ENCODE data around the gene STXBP5.

Gene STXBP5

DNA sequence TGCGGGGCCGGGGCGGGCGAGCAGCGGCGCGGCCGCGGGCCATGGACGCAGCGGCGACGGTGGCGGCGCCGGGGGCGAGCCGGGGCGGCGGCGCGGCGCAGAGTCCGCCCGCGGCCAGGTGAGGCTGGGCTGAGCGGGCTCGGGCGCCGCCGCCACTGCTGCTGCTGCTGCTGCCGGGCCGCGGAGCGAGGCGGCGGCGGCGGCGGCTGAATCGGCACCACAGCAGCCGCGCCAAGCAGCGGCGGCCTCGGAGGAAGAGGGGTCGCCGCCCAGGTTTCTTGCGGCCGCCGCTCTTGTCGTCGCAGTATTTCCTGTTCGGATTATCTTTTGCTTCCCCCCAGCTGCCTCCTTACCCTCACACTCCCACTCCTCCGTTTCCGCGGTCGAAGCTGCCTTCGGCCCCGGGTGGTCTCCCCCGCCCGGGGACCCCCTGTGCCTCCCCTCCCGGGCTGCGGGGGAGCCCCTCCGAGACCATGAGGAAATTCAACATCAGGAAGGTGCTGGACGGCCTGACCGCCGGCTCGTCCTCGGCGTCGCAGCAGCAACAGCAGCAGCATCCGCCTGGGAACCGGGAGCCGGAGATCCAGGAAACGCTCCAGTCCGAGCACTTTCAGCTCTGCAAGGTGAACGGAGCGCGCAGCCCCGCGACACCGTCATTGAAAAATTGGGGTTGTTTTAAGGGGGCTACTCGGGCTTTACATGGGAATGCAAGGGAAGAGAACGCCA is at the start of gene STXBP5 (continued):
- TF ChIP-seq ZBTB8A (tag by site-specific recombination; IDR thresholded peaks at IDR 0.05) (peak; percentile 38; the same call in 1 of the 2 replicates), ZNF155 (tag by site-specific recombination; IDR thresholded peaks at IDR 0.05) (no peak), ZNF350 (tag by site-specific recombination; IDR thresholded peaks at IDR 0.05) (no peak), ZNF629 (tag by site-specific recombination; IDR thresholded peaks at IDR 0.05) (no peak), IKZF3 (tag by site-specific recombination; IDR thresholded peaks at IDR 0.05) (peak; percentile 18; the same call in 1 of the 2 replicates), KLF8 (tag by site-specific recombination; IDR thresholded peaks at IDR 0.05) (peak; percentile 14; the same call in 1 of the 2 replicates), ZNF707 (tag by site-specific recombination; IDR thresholded peaks at IDR 0.05) (no peak), ZBTB1 (tag by site-specific recombination; IDR thresholded peaks at IDR 0.05) (no peak), SETDB1 (IDR thresholded peaks at IDR 0.05; ENCODE audit: insufficient read length, low read length) (no peak), ZNF777 (tag by site-specific recombination; IDR thresholded peaks at IDR 0.05; ENCODE audit: borderline replicate concordance) (peak; percentile 79; the same call in 1 of the 2 replicates), ZBTB20 (tag by site-specific recombination; IDR thresholded peaks at IDR 0.05) (peak; percentile 91), ZNF654 (tag by site-specific recombination; IDR thresholded peaks at IDR 0.05; ENCODE audit: low read depth) (no peak), TCF7L2 (IDR thresholded peaks at IDR 0.05; ENCODE audit: borderline replicate concordance, low read depth, low read length) (no peak), ZBTB17 (tag by site-specific recombination; IDR thresholded peaks at IDR 0.05) (peak; percentile 74), RBAK (tag by site-specific recombination; IDR thresholded peaks at IDR 0.05) (no peak), ZSCAN16 (tag by site-specific recombination; IDR thresholded peaks at IDR 0.05) (no peak), TRIM28 (IDR thresholded peaks at IDR 0.05; ENCODE audit: borderline replicate concordance, low read length) (no peak), SP7 (tag by site-specific recombination; IDR thresholded peaks at IDR 0.05) (peak; percentile 30; the same call in 1 of the 2 replicates), KLF16 (tag by site-specific recombination; IDR thresholded peaks at IDR 0.05) (no peak), BCL11A (tag by site-specific recombination; IDR thresholded peaks at IDR 0.05; ENCODE audit: low read depth) (no peak), ZNF501 (tag by site-specific recombination; IDR thresholded peaks at IDR 0.05) (0 out of 2 replicates have a peak, but pooled peaks have one; percentile 37), ZNF621 (tag by site-specific recombination; IDR thresholded peaks at IDR 0.05) (no peak), ZIC2 (tag by site-specific recombination; IDR thresholded peaks at IDR 0.05) (peak; percentile 71)
- TF ChIP-seq, protein P1, sequence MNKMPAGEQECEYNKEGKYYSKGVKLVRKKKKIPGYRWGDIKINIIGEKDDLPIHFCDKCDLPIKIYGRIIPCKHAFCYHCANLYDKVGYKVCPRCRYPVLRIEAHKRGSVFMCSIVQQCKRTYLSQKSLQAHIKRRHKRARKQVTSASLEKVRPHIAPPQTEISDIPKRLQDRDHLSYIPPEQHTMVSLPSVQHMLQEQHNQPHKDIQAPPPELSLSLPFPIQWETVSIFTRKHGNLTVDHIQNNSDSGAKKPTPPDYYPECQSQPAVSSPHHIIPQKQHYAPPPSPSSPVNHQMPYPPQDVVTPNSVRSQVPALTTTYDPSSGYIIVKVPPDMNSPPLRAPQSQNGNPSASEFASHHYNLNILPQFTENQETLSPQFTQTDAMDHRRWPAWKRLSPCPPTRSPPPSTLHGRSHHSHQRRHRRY (tag by site-specific recombination; IDR thresholded peaks at IDR 0.05), result no peak
- TF ChIP-seq, protein P2, sequence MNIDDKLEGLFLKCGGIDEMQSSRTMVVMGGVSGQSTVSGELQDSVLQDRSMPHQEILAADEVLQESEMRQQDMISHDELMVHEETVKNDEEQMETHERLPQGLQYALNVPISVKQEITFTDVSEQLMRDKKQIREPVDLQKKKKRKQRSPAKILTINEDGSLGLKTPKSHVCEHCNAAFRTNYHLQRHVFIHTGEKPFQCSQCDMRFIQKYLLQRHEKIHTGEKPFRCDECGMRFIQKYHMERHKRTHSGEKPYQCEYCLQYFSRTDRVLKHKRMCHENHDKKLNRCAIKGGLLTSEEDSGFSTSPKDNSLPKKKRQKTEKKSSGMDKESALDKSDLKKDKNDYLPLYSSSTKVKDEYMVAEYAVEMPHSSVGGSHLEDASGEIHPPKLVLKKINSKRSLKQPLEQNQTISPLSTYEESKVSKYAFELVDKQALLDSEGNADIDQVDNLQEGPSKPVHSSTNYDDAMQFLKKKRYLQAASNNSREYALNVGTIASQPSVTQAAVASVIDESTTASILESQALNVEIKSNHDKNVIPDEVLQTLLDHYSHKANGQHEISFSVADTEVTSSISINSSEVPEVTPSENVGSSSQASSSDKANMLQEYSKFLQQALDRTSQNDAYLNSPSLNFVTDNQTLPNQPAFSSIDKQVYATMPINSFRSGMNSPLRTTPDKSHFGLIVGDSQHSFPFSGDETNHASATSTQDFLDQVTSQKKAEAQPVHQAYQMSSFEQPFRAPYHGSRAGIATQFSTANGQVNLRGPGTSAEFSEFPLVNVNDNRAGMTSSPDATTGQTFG (tag by site-specific recombination; IDR thresholded peaks at IDR 0.05; ENCODE audit: borderline replicate concordance), result no peak
- TF ChIP-seq, protein P3, sequence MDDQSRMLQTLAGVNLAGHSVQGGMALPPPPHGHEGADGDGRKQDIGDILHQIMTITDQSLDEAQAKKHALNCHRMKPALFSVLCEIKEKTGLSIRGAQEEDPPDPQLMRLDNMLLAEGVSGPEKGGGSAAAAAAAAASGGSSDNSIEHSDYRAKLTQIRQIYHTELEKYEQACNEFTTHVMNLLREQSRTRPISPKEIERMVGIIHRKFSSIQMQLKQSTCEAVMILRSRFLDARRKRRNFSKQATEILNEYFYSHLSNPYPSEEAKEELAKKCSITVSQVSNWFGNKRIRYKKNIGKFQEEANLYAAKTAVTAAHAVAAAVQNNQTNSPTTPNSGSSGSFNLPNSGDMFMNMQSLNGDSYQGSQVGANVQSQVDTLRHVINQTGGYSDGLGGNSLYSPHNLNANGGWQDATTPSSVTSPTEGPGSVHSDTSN (CRISPR knock-in tag; IDR thresholded peaks at IDR 0.05), result no peak
- TF ChIP-seq, protein P4, sequence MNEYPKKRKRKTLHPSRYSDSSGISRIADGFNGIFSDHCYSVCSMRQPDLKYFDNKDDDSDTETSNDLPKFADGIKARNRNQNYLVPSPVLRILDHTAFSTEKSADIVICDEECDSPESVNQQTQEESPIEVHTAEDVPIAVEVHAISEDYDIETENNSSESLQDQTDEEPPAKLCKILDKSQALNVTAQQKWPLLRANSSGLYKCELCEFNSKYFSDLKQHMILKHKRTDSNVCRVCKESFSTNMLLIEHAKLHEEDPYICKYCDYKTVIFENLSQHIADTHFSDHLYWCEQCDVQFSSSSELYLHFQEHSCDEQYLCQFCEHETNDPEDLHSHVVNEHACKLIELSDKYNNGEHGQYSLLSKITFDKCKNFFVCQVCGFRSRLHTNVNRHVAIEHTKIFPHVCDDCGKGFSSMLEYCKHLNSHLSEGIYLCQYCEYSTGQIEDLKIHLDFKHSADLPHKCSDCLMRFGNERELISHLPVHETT (tag by site-specific recombination; IDR thresholded peaks at IDR 0.05), result no peak
- TF ChIP-seq, protein P5, sequence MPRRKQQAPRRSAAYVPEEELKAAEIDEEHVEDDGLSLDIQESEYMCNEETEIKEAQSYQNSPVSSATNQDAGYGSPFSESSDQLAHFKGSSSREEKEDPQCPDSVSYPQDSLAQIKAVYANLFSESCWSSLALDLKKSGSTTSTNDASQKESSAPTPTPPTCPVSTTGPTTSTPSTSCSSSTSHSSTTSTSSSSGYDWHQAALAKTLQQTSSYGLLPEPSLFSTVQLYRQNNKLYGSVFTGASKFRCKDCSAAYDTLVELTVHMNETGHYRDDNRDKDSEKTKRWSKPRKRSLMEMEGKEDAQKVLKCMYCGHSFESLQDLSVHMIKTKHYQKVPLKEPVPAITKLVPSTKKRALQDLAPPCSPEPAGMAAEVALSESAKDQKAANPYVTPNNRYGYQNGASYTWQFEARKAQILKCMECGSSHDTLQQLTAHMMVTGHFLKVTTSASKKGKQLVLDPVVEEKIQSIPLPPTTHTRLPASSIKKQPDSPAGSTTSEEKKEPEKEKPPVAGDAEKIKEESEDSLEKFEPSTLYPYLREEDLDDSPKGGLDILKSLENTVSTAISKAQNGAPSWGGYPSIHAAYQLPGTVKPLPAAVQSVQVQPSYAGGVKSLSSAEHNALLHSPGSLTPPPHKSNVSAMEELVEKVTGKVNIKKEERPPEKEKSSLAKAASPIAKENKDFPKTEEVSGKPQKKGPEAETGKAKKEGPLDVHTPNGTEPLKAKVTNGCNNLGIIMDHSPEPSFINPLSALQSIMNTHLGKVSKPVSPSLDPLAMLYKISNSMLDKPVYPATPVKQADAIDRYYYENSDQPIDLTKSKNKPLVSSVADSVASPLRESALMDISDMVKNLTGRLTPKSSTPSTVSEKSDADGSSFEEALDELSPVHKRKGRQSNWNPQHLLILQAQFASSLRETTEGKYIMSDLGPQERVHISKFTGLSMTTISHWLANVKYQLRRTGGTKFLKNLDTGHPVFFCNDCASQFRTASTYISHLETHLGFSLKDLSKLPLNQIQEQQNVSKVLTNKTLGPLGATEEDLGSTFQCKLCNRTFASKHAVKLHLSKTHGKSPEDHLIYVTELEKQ (tag by site-specific recombination; IDR thresholded peaks at IDR 0.05; ENCODE audit: borderline replicate concordance), result no peak

Data from HEK293 (cell line).